Spleen (tissue), 7 donors: ENCODE data around the gene MEI4.

Source experiments
- POLR2A ChIP-seq, 3 donors: fragments of 450-650 bp; IDR thresholded peaks; one replicate each; pipeline ENCODE4 v1.5.1; 2017; ENCODE audit warnings: antibody characterized with exemption in 3 of 3, mild to moderate bottlenecking in 1 of 3
- TF ChIP-seq, protein P1 (sequence below), 11 experiments: fragments of 200-600 bp in 7 of 11; fragments of 450-650 bp in 4 of 11; sonication (generic) in 4 of 11; IDR thresholded peaks in 8 of 11; conservative IDR thresholded peaks in 3 of 11; 1 replicate in 7 of 11; 2 replicates in 4 of 11; pipeline versions ENCODE4 v1.4.0 to v1.8.0; 2016 to 2021; ENCODE audit warnings: antibody characterized with exemption in 11 of 11, inconsistent platforms in 4 of 11, mild to moderate bottlenecking in 1 of 11
- donor health status: DM: no; HTN: no; CAD: no; lungs with moderate emphysema.
- donor health status: DM: no; HTN: no; CAD: no.
- donor health status: DM: no; HTN: no; CAD: no.

- TF ChIP-seq, protein P1, sequence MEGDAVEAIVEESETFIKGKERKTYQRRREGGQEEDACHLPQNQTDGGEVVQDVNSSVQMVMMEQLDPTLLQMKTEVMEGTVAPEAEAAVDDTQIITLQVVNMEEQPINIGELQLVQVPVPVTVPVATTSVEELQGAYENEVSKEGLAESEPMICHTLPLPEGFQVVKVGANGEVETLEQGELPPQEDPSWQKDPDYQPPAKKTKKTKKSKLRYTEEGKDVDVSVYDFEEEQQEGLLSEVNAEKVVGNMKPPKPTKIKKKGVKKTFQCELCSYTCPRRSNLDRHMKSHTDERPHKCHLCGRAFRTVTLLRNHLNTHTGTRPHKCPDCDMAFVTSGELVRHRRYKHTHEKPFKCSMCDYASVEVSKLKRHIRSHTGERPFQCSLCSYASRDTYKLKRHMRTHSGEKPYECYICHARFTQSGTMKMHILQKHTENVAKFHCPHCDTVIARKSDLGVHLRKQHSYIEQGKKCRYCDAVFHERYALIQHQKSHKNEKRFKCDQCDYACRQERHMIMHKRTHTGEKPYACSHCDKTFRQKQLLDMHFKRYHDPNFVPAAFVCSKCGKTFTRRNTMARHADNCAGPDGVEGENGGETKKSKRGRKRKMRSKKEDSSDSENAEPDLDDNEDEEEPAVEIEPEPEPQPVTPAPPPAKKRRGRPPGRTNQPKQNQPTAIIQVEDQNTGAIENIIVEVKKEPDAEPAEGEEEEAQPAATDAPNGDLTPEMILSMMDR (IDR thresholded peaks at IDR 0.05 in 8 of 11, conservative IDR thresholded peaks at IDR 0.05 in 3 of 11), result no peak
- TF ChIP-seq POLR2A (IDR thresholded peaks at IDR 0.05), result no peak
These were observed 121.6 kb downstream of the MEI4 start for GRCh38 chr6:77774457-77774856.
